Smooth muscle cell (in vitro differentiated cells): Measurements from ENCODE around the gene CRYGC. TPM values are rescaled to one million over a fixed set of nuclear protein-coding genes. Genes with fewer than 3 reads are reported as not detected.

Source experiments
- DNase-seq: peaks from one replicate; lab custom pipeline; 2025; ENCODE audit not compliant: unreplicated experiment; lab: John Stamatoyannopoulos, UW
- H2AFZ ChIP-seq: fragments of 200-600 bp; sonication (generic); 2 replicates; pipeline ENCODE4 v1.6.0; 2016; ENCODE audit warnings: antibody characterized with exemption, low read depth, mild to moderate bottlenecking
- H3F3A ChIP-seq: fragments of 200-600 bp; sonication (generic); 2 replicates; pipeline ENCODE4 v1.6.0; 2017; ENCODE audit warnings: antibody characterized with exemption, low read depth
- H3K27ac ChIP-seq: fragments of 200-600 bp; sonication (generic); 2 replicates; pipeline ENCODE4 v1.5.1; 2016; ENCODE audit warnings: low read depth, mild to moderate bottlenecking
- H3K27me3 ChIP-seq: fragments of 200-600 bp; sonication (generic); 2 replicates; pipeline ENCODE4 v1.6.1; 2016; ENCODE audit warnings: low read depth, mild to moderate bottlenecking
- H3K36me3 ChIP-seq: fragments of 200-600 bp; sonication (generic); 2 replicates; pipeline ENCODE4 v1.5.1; 2016; ENCODE audit warnings: low read depth
- H3K4me1 ChIP-seq: fragments of 200-600 bp; sonication (generic); 2 replicates; pipeline ENCODE4 v1.5.1; 2016; ENCODE audit warnings: low read depth
- H3K4me2 ChIP-seq: fragments of 200-600 bp; sonication (generic); 2 replicates; pipeline ENCODE4 v1.6.0; 2016; ENCODE audit warnings: mild to moderate bottlenecking
- H3K4me3 ChIP-seq: fragments of 200-600 bp; sonication (generic); 2 replicates; pipeline ENCODE4 v1.5.1; 2016; ENCODE audit warnings: mild to moderate bottlenecking
- H3K79me2 ChIP-seq: fragments of 200-600 bp; sonication (generic); 2 replicates; pipeline ENCODE4 v1.6.0; 2016; ENCODE audit warnings: low read depth, mild to moderate bottlenecking
- H3K9ac ChIP-seq: fragments of 200-600 bp; sonication (generic); 2 replicates; pipeline ENCODE4 v1.6.0; 2016; ENCODE audit warnings: low read depth
- H3K9me3 ChIP-seq: fragments of 200-600 bp; sonication (generic); replicated peaks from 2 replicates; pipeline ENCODE4 v1.5.1; 2016; ENCODE audit warnings: low read depth
- H4K20me1 ChIP-seq: fragments of 200-600 bp; sonication (generic); 2 replicates; pipeline ENCODE4 v1.6.0; 2016; ENCODE audit warnings: low read depth
- CTCF ChIP-seq: fragments of 200-600 bp; sonication (generic); IDR thresholded peaks from 2 replicates; pipeline ENCODE4 v1.5.1; 2017; ENCODE audit warnings: borderline replicate concordance, mild to moderate bottlenecking, antibody characterized with exemption; ENCODE audit not compliant: insufficient read depth, poor library complexity, severe bottlenecking
- WGBS: methylation state at CpG from one replicate; pipeline ENCODE4 v1.1.7; 2016; ENCODE audit warnings: low lambda C conversion rate; 5-methylcytosine and 5-hydroxymethylcytosine counted together
- polyA plus RNA-seq: library from polyadenylated mRNA; unstranded; fragments of >200 nt; fragmentation: Nextera tagmentation; extraction: Ambion mirVana; gene quantifications from 2 replicates; pipeline ENCODE4 v1.2.1, GENCODE V29; 2016
- total RNA-seq: library from RNA; depleted of rRNA; stranded (reverse); fragments of >200 nt; gene quantifications from 2 replicates; pipeline ENCODE4 v1.2.3, GENCODE V29; 2014

Gene CRYGC
- total and polyA plus RNA-seq, 2 experiments from 2014 or later = not detected

DNA sequence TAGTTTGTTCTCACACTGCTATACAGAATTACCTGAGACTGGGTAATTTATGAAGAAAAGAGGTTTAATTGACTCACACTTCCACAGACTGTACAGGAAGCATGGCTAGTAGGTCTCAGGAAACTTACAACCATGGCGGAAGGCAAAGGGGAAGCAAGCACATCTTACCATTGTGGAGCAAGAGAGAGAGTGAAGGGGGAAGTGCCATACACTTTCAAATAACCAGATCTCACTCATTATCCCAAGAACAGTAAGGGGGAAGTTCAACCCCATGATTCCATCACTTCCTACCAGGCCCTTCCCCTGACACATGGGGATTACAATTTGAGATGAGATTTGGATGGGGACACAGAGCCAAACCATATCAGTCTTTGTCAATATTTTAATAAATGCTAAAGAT is 21.3 kb upstream of the CRYGC start:
- Histone ChIP-seq H3F3A (no peaks in the 10 kb centered on the region), H3K9ac (no peak overlapping the region), H4K20me1 (no peaks in the 10 kb centered on the region), H3K79me2 (no peaks in the 10 kb centered on the region), H3K4me1 (no peaks in the 10 kb centered on the region), H2AFZ (no peak overlapping the region), H3K27ac (no peak overlapping the region), H3K36me3 (no peaks in the 10 kb centered on the region), H3K4me2 (no peak overlapping the region), H3K27me3 (no peaks in the 10 kb centered on the region), H3K4me3 (no peak overlapping the region), H3K9me3 (no peaks in the 10 kb centered on the region)
- no peak for TF ChIP-seq CTCF
- no peak for DNase-seq
- WGBS = 95% methylated on average over 1 of the region's 1 CpG

GRCh38 chr2:208150094-208150493 is 20.5 kb upstream of the CRYGC start:
- no peak overlapping the region for H3K27ac ChIP-seq
- H3K36me3 ChIP-seq = no peaks in the 10 kb centered on the region
- H3K9me3 ChIP-seq = no peaks in the 10 kb centered on the region
- H3K9ac ChIP-seq = no peak overlapping the region
- no peak overlapping the region for H3K4me2 ChIP-seq
- H4K20me1 ChIP-seq = no peaks in the 10 kb centered on the region
- no peak for DNase-seq
- no peak overlapping the region for H3K4me3 ChIP-seq
- no peak for TF ChIP-seq CTCF
- H2AFZ ChIP-seq = no peak overlapping the region
- H3K4me1 ChIP-seq = no peaks in the 10 kb centered on the region
- H3F3A ChIP-seq = no peaks in the 10 kb centered on the region
- no peaks in the 10 kb centered on the region for H3K79me2 ChIP-seq
- no peaks in the 10 kb centered on the region for H3K27me3 ChIP-seq

DNA sequence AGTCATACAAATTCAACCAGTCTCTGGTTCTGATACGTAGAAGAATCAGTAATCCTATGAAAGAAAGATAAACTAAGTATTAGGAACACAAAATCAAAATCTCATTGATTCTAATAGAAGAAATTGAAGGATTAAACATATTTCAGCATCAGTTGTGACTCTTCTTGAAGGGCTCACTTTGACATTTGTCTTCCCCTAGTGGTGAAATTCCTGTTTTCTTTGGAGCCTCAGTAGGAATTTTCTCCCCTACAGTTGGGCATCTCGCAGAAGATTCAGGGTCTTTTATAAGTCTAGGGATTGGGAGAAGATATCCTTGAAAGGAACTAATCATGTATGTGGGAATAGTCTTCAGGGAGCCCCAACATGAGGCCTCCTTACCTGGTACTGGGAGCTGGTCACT is 19.2 kb upstream of the CRYGC start:
- no peak for DNase-seq
- peak; percentile 6 for TF ChIP-seq CTCF
- no peaks in the 10 kb centered on the region for H3K36me3 ChIP-seq
- no peak overlapping the region for H3K4me2 ChIP-seq
- WGBS = 75% methylated on average over 2 of the region's 2 CpGs
- no peak overlapping the region for H3K27ac ChIP-seq
- no peaks in the 10 kb centered on the region for H3F3A ChIP-seq
- no peaks in the 10 kb centered on the region for H3K9me3 ChIP-seq
- H3K27me3 ChIP-seq = no peaks in the 10 kb centered on the region
- no peak overlapping the region for H3K4me3 ChIP-seq
- no peaks in the 10 kb centered on the region for H4K20me1 ChIP-seq
- H3K4me1 ChIP-seq = no peaks in the 10 kb centered on the region
- H3K79me2 ChIP-seq = no peaks in the 10 kb centered on the region
- H3K9ac ChIP-seq = no peak overlapping the region
- H2AFZ ChIP-seq = no peak overlapping the region

- Histone ChIP-seq H3K27ac (no peak overlapping the region), H3K9ac (no peak overlapping the region), H3K27me3 (no peaks in the 10 kb centered on the region), H3K4me2 (no peak overlapping the region), H4K20me1 (no peaks in the 10 kb centered on the region), H3K4me1 (no peaks in the 10 kb centered on the region), H3K9me3 (no peaks in the 10 kb centered on the region), H3K36me3 (no peaks in the 10 kb centered on the region), H3K79me2 (no peaks in the 10 kb centered on the region), H2AFZ (no peak overlapping the region), H3F3A (no peaks in the 10 kb centered on the region), H3K4me3 (no peak overlapping the region)
- WGBS = 77% methylated on average over 3 of the region's 3 CpGs
- DNase-seq = no peak
- no peak for TF ChIP-seq CTCF
Observed at GRCh38 chr2:208147759-208148158, 18.1 kb upstream of the CRYGC start.
